SHP77 (cell line): ENCODE results near the gene TDO2.
"Not testable (repeated sequence)": the region's sequence is repeated elsewhere in the genome, so short reads cannot be mapped to it uniquely, and the experiment has no call there.

Experiments used
- DNase-seq, 2 experiments: peaks; one replicate each; lab custom pipeline; 2025; lab: John Stamatoyannopoulos, UW

The TDO2 gene

DNA sequence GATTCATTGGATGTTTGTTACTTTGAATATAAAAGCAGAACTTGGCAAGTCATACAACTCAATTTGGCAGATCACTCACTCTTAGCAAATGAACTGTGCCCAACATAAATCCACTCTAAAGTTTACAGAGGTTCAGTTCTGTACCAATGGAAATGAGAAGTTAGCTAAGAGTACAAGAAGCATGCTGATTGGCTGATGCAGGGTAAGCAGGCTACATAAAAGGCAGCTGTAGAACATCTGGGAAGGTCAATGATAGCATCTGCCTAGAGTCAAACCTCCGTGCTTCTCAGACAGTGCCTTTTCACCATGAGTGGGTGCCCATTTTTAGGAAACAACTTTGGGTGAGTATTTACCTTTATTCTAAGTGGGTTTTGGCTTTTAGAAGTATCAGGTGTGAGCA, at the start of gene TDO2:
Gene TDO2 (plus strand): TSS at position 244 of the 400 bp plus-strand sequence. CDS start 63 bp downstream, at position 307.
- DNase-seq = no peak

DNA sequence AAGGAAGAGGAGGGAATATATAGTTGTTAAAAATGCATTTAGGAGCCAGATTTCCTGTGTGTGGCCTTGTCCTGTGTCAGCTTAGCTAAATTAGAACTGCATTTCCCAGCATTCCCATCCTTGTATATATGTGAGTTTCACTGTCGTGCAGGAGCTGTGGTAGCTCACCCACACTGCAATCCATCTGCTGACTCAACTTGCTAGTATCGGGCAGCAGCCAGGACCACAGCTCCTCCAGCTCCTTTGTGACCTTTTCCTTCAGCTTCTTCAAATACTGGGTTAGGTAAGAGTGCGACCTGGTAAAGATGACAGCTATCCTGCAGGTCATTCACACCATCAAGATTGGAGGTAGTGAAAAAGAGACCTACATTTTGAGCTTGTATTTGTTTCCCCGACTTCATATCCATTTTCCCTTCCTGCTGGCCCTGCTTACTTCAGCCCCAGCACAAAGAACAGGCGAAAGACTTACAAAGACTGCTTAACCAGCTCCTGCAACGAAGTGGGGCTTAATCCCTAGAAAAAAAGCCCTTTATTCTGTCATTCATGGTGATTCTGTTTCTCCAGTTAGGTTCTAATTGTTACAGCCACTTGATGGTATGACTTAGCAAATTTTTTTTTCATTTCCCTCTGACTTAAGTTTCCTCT, 48.8 kb upstream of the TDO2 start:
- peak; percentile 21 to 60 for DNase-seq

DNA sequence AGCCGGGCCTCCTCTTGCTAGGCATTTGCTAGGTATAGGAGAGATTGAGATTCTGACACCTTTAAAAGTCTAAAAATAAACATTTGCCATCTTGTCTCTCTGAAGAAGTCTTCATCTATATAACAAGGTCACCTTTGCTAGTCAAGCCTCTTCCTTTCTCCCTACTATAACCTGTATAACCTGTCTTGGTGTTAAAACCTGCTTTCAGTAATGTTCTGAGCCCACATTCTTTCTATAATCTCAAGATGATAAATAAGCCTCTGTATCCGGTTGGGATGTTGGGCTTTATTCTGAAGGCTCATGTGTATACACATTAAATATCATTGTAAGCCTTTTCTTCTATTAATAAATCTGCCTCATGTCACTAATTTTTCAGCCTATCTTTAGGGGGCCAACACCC, 47.6 kb upstream of the TDO2 start:
- no peak for DNase-seq

DNA sequence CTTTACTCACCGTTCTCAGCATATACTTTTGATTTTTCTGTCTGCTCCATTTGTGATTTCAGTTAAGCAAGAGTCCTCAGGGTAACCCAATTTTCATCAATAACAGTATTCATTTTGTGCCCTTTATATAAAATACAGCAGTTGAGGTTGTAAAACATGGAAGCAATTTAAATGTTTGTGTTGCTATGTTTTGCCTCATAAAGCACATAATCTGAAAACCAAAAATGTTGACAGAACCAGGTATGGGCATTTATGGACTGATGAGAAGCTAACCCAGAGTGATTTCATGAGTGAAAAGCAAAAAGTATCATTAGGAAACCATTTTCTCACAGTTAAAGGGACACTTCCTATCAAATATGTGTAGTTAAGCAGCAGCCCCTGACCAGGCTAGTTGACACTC, 37.3 kb upstream of the TDO2 start, which contains the start of gene ASIC5:
Gene ASIC5 (minus strand): TSS at position 101 of the 400 bp plus-strand sequence. CDS start 51 bp downstream, at position 50.
- no peak for DNase-seq

DNA sequence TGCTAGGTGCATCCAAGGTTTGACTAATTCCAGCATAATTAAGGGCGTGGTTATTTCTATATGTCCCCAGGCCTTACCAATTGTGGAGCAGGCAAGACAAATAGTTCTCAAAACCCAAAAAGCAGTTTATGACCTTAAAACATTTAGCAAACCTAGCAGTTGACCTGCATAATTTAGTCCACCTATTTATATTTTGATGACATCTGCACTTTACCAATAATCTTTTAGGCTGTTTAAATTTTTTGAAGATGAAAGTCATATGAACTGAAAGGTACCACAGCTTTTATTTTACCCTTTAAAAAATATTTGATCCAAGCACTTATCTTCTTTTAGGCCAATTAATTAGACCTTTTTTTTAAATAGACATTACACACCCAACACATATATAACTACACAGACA, 27.6 kb upstream of the TDO2 start:
- DNase-seq = no peak

DNA sequence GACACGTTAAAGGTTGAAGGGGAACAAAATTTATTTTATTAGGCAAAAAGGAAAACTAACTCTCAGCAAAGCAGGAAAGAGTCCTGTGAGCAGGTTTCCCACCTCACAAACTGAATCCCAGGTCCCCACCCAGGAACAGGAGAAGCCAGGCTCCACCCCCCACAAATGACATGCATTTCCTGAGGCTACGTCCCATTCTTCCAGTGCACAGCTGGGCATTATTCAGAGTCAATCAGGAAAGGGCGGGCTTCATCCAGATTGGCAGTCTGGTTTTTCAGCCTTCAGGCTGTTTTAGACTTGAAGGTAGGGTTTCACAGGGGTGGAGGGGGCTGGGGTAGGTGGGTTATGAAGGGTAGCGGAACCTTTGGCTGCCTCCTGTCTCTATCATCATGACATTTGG, 25.5 kb upstream of the TDO2 start:
- DNase-seq = no peak

DNA sequence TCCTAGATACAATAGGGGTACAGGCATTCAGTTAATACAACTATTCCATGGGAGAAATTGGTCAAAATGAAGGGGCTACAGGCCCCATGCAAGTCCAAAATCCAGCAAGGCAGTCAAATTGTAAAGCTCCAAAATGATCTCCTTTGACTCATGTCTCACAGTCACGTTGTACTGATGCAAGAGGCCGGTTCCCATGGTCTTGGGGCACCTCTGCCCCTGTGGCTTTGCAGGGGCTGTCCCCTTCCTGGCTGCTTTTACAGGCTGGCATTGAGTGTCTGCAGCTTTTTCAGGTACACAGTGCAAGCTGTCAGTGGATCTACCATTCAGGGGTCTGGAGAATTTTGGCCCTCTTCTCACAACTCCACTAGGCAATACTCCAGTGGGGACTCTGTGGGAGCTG, 24.9 kb upstream of the TDO2 start:
- no peak for DNase-seq

DNA sequence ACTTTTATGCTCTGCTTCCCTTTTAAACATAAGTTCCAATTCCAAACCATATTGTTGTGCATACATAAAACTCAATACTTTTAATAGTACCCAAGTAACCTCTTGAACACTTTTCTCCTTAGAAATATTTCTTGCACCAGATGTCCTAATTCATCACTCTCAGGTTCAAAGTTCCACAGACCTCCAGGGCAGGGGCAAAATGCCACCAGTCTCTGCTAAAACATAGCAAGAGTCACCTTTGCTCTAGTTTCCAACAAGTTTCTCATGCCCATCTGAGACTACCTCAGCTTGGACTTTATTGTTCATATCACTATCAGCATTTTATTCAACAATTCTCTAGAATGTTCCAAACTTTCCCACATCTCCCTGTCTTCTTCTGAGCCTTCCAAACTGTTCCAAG, 23.7 kb upstream of the TDO2 start:
- no peak for DNase-seq

DNA sequence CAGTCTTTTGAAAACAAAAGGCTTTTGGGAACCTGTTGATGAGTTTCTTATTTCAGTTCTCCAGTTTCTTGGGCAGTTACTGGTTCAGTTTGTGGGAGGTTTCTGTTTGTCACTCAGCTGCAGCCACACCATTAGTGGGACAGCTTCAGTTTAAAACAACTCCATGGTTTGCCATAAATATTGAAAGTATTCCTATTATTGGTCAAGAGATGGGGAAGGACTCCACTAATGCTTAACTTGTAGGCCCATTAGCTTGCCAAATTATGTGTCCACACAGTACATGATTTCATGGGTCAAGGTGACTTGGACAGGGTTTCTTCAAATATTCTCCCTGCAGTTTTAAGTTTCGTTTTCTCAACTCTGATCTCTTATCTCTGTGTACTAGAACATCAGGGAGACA, 21.9 kb upstream of the TDO2 start:
- no peak for DNase-seq

DNA sequence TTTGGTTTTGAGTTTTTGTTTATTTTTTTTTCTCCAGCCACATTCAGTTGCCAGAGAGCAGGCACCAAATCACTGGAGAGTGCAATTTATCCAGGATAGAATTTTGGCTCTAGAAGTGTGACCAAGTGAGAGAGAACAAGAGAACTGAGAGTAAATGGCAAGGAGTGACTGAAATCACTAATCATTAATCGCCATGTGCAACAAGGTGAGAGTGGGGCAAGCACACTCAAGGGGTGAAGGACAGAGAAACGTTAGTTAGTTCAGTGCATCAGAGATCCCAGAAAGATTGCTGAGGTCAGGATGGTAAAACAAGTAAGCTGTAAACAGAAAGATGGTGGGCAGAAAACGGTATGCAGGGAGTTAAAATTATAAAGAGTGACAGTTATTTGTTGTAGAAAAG, 19.6 kb upstream of the TDO2 start:
- DNase-seq = no peak

DNA sequence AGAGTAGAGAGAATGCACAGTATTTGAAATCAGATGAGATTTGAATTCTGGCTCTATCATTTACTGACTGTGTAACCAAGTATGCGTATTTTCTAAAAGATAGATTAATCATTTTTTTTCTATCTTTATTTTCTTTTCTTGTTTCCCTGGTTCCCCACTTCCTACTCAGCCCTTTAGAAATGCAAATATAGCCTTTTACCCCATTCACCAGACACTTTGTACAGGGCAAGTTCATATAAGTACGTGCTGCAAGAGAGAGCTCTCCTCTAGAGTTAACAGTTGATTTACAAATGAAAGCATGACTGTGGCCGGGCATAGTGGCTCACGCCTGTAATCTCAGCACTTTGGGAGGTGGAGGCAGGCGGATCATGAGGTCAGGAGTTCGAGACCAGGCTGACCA, 17.8 kb upstream of the TDO2 start:
- no peak for DNase-seq

DNA sequence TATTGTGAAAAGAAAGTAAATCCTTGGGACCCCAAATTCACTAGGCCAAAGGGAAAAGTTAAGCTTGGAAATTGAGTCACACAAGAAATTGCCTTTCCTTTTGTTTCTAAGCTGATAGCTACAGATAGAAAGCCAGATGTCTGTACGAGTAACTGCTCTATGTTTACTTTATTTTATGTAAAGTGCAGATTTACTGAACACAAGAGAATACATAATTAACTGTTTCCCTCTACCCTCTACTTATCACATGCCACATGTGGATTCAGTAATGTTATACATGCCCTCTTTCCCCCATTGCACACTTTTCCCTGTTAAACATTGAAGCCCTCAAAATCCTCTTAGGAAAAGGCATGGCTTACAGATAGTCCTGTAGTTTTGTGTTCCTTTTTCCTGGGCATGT, 16.5 kb upstream of the TDO2 start:
- no peak for DNase-seq

DNA sequence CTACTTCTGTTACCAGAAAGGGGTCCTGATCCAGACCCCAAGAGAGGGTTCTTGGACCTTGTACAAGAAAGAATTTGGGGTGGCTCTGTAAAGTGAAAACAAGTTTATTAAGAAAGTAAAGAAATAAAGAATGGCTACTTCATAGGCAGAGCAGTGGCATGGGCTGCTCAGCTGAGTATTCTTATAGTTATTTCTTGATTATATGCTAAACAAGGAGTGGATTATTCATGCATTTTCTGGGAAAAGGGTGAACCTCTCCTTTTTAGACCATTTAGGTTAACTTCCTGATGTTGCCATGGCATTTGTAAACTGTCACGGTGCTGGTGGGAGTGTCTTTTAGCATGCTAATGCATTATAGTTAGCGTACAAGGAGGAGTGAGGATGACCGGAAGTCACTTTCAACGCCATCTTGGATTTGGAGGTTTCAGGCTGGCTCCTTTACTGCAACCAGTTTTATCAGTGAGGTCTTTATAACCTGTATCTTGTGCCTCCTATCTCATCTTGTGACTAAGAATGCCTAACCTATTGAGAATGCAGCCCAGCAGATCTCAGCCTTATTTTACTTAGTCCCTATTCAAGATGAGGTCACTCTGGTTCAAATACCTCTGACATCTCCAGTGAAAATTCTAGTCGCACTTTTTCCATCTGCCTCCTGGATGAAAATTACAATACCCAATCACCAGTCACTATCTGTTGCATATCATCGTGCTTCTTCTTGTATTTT, 15.5 kb upstream of the TDO2 start:
- DNase-seq = no peak

DNA sequence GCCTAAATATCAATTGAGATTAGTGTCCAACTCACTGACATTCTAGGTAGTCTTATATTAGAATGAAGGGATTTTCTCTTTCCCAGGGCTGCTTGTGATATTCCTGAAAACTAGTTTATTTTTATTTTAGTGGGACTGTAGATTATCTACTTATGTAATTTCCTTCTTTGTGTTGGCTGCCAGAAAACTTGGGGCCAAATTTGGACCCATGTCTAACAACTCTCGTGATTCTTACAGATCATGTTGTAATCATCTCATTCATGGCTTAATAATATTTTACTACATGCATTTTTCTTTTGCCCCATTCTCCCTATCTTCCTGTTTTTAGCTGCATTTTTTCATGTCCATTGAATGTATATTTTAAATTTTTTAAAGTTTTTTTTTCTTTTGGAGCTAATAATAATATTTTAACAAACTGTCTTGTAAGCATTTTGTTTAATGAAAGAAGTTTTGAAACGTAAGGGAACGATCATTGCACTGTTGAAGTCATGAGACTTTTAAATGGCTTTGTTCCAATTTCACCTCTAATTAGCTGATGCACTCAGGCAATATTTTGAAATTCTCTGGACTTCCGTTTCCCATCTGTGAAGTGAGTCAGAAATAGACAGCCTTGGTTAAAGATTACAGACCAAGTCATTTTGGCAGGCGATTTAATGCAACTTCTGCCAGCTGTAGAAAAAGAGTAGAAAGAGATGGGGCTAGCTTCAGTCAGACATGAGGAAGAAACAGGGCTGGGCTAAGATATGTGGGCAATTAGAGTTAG, 14.3 kb upstream of the TDO2 start:
- no peak for DNase-seq

DNA sequence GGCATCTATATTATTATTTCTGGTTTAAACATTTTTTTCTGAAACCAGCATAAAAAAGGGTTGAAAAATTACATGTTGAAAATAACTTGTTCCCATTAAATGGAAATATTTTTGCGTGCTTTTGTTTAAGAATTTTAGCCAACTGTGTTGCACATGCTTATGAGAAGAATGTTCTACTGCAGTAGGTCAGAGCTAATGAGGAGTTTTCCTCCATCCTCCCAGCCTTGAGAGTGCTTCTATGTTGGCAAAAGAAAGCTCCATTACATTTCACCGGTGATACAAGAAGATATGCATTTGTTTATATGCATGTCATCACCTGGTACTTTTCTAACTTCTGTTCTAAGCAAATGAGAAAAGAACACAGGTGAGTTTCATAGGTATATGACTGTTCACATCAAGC, 13.6 kb upstream of the TDO2 start:
- DNase-seq = no peak

DNA sequence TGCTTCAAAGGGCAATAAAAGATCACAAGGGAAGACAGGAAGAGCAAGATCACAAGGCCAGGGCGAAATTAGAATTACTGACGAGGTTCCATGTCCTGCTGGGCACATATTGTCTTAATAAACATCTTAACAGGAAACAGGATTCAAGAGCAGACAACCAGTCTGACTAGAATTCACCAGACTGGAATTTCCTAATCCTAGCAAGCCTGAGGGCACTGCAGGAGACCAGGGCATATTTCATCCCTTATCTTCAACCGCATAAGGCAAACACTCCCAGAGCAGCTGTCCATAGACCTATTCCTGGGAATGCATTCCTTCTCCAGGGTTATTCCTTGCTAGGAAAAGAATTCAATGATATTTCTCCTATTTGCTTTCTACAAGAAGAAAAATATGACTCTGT, 12.4 kb upstream of the TDO2 start:
- no peak for DNase-seq

DNA sequence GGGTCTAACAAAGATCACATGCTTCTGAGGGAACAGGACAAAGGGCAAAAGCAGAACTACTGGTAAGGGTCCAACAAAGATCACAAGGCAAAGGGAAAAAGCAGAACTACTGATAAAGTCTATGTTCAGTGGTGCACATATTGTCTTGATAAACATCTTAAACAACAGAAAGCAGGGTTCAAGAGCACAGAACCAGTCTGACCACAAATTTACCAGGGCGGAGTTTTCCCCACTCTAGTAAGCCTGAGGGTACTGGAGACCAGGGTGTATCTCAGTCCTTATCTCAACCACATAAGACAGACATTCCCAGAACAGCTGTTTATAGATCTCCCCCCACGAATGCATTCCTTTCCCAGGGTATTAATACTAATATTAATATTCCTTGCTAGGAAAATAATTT, 5.1 kb upstream of the TDO2 start:
- not testable (repeated sequence) for DNase-seq

DNA sequence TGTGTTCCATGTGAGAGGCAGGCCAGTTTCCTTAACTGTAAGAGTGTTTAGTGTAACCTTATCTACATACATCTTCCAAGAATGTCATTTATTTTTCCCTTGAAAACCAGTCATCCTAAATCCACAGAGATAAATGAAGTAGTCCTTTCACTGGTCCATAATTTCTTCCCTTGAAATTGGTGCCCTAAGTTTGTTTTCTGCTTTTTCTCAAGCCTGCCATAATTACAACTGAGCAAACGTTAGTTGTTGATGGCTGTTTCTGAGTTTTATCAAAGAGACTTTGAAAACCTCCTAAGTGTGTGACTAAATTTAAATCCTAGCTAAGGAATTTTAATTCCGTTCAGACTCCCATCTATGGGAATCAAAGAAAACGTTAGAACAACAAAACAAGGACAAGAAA, 3.6 kb upstream of the TDO2 start:
- no peak for DNase-seq

DNA sequence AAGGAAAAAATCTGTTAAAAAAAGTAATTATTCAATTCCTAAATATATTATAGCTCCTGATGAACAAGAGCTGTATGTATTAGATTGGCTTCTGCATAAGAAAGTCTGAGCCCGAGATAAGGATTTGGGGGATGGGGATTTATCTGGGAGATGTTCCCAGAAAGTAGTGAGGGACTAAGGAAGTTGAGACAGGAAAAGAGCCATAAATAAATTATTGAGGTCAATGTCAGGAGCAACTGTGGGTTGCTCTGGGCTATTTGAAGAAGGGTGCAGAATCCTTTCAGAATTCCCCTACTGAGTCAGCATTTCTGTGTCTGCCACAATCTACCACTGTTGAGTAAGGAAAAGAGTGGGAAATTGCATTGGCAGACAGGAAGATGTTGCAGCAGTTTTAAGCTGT, 3.1 kb upstream of the TDO2 start:
- DNase-seq = no peak

DNA sequence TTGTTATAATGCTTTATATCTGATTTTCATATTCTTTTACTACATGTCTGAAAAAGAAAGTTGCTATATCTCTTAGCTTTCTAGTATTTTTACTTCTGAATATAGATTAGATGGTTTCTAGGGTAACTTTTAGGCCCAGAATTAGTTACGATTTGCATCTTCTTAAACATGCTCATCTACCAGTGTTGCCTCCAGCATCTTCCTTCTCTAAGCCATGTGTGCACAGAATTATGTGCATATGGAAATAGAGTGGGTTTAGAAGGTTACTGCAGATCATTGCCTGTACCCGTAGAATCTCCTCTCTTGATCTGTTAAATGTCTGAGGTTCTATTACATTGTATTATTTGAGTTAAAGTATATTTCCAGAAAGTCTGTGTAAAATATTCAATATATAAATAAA, 2.5 kb upstream of the TDO2 start:
- no peak for DNase-seq

DNA sequence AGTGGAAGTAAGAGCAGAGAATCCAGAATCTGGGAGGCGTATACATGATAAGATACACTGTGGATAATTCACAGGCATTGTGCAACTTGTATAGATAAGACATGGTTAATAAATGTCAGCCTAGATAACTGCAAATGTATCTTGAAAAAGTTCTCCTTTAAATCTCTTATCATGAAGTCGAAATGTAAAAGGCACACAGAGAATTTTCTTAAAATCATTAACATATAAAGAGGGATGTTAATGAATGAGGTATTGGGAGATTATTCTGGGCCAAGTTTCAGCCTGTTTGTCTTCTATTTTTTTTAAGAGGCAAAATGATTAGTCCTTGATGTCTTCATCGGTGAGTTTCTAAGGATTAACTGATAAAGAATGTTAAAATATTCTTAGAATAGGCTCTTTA, 835 bp downstream of the TDO2 start:
- DNase-seq = no peak

DNA sequence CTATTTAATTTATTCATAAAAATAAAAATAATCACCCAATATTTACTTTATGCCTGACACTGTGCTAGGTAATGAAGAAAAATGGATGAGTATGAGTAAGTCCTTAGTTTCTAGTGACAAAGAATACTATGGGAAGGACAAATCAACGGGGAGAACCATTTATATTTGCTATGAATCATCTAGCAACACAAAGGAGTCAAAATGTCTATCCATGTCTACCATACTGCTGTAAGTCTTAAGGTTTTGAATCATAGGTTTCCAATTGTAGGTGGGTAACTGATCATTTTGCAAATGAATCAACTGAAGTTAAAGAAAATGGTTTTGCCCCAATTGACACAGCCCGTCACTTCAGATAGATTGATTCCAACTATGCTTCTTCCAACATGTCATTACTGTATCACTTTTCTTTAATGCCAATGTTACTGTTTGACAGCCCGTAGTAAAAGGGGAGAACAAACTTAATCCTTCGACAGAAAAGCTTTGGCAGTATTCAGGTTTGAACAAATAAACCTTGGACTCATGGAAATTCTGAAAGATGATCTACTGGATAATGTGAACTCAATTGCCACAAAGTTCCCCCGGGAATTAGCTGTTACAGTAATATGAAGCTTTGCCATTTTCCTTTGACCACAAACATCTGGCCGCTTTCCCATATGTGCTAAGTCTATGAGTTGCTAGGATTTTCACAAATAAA, 3.2 kb downstream of the TDO2 start:
- no peak for DNase-seq

DNA sequence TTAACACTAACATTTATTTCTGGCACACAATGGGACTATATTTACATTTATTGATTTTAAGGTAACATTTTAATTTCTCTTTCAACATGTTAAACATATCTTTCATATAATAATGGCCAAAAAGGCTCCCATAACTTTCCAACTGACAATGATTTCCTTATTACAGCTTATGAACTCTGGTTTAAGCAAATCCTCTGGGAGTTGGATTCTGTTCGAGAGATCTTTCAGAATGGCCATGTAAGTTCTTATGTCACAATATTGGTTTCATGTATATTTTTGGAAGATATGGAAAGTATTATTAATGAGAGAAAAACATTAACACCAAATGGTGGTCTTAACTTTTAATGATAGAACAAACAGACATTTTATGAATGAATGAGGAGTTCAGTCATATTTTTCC, 4.1 kb downstream of the TDO2 start:
- no peak for DNase-seq
